ENCODE measurements around the gene RFC2. TPM values are rescaled to one million over a fixed set of nuclear protein-coding genes. Genes with fewer than 3 reads are reported as not detected.
"Not testable (repeated sequence)": the region's sequence is repeated elsewhere in the genome, so short reads cannot be mapped to it uniquely, and the experiment has no call there.

The RFC2 gene
- total and polyA plus RNA-seq, 8 donors, result 17.0 to 48.1 (median 37.7) TPM

- no peak for TF ChIP-seq CTCF (IDR thresholded peaks at IDR 0.05)
- DNase-seq (no peak), ATAC-seq (no peak)
- H3K4me3 ChIP-seq, result no peak overlapping the region
- no peak overlapping the region for H3K27ac ChIP-seq
- no peaks in the 10 kb centered on the region for H3K9me3 ChIP-seq
- intact Hi-C loops (cut with DNase I), result no loop called here
- H3K36me3 ChIP-seq, result no peaks in the 10 kb centered on the region
- no peaks in the 10 kb centered on the region for H3K4me1 ChIP-seq
- no peaks in the 10 kb centered on the region for H3K27me3 ChIP-seq
Measured at GRCh38 chr7:74263399-74264120, 9.4 kb upstream of the RFC2 start.

- no peaks in the 10 kb centered on the region for H3K27me3 ChIP-seq
- H3K4me3 ChIP-seq, result no peak overlapping the region
- intact Hi-C loops (cut with DNase I), result no loop called here
- H3K27ac ChIP-seq, result no peak overlapping the region
- DNase-seq (no peak), ATAC-seq (no peak)
- no peak for TF ChIP-seq CTCF (IDR thresholded peaks at IDR 0.05)
- H3K36me3 ChIP-seq, result no peaks in the 10 kb centered on the region
- H3K4me1 ChIP-seq, result no peaks in the 10 kb centered on the region
- no peaks in the 10 kb centered on the region for H3K9me3 ChIP-seq
Measured at GRCh38 chr7:74262639-74263398, 8.6 kb upstream of the RFC2 start.

- no peak for TF ChIP-seq CTCF (IDR thresholded peaks at IDR 0.05)
- DNase-seq, result no peak
- Histone ChIP-seq H3K36me3 (no peaks in the 10 kb centered on the region), H3K9me3 (no peaks in the 10 kb centered on the region), H3K4me3 (no peak overlapping the region), H3K27ac (no peak overlapping the region), H3K27me3 (no peaks in the 10 kb centered on the region), H3K4me1 (peaks cover 13 to 28% of the 10 kb centered on the region in 2 donors)
- no peak for ATAC-seq
- intact Hi-C loops (cut with DNase I), result no loop called here
Measured at GRCh38 chr7:74258639-74259038, 4.4 kb upstream of the RFC2 start.

- no peak for TF ChIP-seq CTCF (IDR thresholded peaks at IDR 0.05)
- no peaks in the 10 kb centered on the region for H3K36me3 ChIP-seq
- no peaks in the 10 kb centered on the region for H3K9me3 ChIP-seq
- H3K4me1 ChIP-seq, result peaks cover 20 to 41% of the 10 kb centered on the region in 2 donors
- peak overlapping the region; percentile 10 to 48 for H3K27ac ChIP-seq
- intact Hi-C loops (cut with DNase I), result no loop called here
- ATAC-seq (no peak), DNase-seq (no peak)
- no peaks in the 10 kb centered on the region for H3K27me3 ChIP-seq
- H3K4me3 ChIP-seq, result no peak overlapping the region
Measured at GRCh38 chr7:74256491-74257408, 2.6 kb upstream of the RFC2 start.

GRCh38 chr7:74255461-74255860, 1.3 kb upstream of the RFC2 start:
- intact Hi-C loops (cut with DNase I); ATAC-seq; H3K9me3 ChIP-seq; H3K27me3 ChIP-seq; DNase-seq: not testable (repeated sequence)
- peaks cover 20 to 41% of the 10 kb centered on the region in 2 donors for H3K4me1 ChIP-seq
- peak overlapping the region in 1 of 2 donors; percentile 69 for H3K4me3 ChIP-seq
- H3K36me3 ChIP-seq, result peaks cover 0 to 13% of the 10 kb centered on the region in 2 donors
- H3K27ac ChIP-seq, result peak overlapping the region; percentile 97 to 99

Data from left lung (tissue), 10 donors.